ENCODE data around the gene SOX30.
"Not testable (repeated sequence)": the region's sequence is repeated elsewhere in the genome, so short reads cannot be mapped to it uniquely, and the experiment has no call there.

Gene SOX30

GRCh38 chr5:157652377-157652692, at the start of gene SOX30:
TSS of gene SOX30 (minus strand) at chr5:157652438. CDS start at chr5:157652078, 360 bp downstream.
- no peak for DNase-seq

DNA sequence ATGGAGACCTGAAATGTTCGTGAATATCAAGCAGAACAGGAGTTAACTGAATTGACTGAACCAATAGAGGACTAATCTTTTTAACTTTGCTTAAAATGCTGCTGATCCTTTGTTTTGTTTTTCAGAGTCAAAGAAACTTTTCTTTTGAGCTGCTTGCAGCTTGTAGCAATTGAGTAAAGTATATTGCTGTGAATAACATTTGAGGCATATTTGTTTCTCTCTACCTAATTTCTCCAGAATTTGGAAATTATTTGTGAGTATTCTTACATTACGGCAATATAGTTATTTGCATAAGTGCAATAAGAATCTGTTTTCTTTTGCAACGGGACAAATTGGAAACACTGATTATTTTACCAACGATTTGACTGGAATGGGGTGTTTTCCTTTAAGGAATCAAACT, 46.4 kb upstream of the SOX30 start:
- DNase-seq: not testable (repeated sequence)

DNA sequence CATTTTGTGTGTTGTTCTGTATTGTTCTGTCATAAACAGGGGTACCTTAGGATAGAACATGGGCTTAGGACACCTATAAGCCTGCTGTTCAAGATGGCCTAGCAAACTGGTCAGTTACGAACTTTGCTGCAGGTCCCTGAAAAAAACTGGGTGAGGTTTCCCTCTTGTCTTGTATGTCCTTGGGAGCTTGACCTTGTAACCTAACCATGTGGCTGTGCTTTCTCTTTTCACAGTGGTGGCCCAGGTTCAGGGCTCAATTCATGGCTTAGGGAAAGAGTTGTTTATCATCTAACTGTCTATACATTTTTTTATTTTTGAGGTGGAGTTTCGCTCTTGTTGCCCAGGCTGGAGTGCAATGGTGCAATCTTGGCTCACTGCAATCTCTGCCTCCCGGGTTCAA, 43.9 kb upstream of the SOX30 start:
- DNase-seq: not testable (repeated sequence)

DNA sequence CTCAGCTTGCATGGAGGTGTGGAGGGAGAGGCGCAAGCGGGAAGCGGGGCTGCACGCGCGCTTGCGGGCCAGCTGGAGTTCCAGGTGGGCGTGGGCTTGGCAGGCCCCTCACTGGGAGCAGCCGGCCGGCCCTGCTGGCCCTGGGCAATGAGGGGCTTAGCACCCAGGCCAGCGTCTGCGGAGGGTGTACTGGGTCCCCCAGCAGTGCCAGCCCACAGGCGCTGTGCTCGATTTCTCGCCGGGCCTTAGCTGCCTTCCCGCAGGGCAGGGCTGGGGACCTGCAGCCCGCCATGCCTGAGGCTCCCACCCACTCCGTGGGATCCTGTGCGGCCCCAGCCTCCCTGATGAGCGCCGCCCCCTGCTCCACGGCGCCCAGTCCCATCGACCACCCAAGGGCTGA, 41.6 kb upstream of the SOX30 start:
- not testable (repeated sequence) for DNase-seq

DNA sequence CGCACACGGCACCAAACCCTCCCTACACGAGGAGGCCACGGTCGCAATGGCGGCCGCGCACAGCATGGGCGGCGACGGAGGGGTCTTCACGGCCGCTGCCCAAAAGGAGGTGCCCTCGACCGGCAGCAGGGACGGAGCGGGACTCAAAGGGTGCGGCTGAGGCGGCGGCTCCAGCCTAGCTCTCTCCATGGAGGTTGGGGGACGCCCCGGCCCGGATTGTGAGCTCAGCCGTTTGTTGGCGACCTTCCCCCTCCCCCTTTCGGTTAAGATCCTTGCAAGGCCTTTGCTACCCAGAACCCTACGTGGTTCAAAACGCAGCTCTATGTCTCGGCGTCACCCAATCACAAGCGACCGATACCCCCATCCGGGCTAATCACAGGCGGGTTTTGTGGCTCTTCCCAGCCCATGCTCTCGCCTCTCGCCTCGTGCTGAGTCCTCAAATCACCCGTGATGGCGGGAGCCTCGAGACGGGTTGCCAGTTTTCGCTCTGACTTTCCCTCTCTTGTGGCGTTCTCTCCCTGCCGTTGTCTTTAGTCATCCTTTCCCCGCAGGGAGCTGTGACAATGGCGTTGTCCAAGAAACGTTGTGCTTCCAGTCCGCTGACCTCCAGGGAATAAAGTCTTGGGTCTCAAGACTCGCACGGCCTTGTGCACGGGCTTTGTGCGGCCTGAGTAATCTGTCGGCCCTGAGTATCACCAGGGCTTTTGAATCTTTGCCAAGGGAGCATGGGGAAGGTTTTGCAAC, 38.6 kb upstream of the SOX30 start:
- no peak for DNase-seq

DNA sequence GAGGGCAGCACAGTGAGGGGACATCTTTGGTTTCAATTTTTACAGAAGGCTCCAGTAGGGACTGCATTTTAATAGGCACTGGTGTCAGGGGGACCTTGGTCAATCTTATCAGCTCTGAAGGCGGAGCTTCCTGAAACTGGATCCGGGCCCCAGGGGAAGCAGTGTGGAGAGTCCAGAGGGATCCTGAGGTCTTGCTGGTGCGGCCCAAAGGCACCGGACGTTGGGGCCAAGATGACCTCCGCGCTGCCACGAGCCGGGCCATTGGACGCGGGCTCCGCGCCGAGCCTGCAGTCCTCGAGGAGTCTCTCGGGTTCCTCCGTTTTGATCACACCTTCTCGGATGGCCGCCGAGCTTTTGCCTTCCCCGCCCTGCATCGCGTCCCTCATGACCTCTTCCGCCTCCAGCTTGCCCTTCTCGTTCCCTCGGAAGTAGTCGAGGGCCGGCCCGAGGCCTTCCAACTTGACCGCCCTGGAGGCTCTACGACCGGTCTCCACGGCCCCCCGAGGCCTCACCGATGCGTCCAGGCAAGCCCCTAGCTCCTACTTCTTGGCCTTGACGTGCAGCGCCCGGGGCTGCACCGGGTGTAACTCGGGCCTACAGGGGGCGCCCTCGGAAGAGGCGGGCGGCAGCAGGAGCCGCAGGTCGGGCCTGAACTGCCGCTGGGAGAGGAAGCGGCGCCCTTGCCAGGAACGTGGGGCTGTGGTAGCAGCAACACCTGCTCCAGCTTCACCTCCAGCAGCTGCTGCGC, 37.9 kb upstream of the SOX30 start:
- DNase-seq: no peak

- DNase-seq: no peak
Observed at GRCh38 chr5:157687198-157687554, 34.9 kb upstream of the SOX30 start.

DNA sequence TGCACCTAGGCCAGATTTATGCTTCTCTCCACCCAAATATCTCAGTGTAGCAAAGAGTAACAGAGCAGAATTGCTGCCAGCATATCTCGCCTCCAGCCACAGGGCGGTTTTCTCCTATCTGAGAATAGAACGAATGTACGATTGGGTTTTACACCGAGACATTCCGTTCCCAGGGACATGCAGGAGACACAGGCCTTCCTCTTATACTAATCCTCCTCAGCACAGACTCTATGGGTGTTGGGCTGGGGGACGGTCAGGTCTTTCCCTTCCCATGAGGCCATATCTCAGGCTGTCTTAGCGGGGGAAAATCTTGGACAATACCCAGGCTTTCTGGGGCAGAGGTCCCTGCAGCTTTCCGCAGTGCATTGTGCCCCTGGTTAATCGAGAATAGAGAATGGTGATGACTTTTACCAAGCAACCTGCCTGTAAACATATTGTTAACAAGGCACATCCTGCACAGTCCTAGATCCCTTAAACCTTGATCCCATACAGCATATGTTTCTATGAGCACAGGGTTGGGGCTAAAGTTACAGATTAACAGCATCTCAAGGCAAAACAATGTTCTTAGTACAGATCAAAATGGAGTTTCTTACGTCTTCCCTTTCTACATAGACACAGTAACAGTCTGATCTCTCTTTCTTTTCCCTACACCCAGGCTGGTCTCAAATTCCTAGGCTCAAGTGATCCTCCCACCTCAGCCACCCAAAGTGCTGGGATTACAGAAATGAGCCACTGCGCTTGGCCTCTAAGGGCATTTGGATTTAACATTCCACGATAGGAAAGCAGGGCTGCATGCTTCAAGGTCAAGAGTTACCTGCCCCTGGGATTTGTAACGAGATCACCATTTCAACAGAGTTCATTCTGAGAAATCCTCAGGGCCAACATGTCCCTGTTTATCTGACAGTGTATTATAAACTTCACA, 34.3 kb upstream of the SOX30 start:
- not testable (repeated sequence) for DNase-seq

GRCh38 chr5:157682257-157682656, 30.0 kb upstream of the SOX30 start:
- no peak for DNase-seq

- no peak for DNase-seq
Observed at GRCh38 chr5:157681048-157681447, 28.8 kb upstream of the SOX30 start.

DNA sequence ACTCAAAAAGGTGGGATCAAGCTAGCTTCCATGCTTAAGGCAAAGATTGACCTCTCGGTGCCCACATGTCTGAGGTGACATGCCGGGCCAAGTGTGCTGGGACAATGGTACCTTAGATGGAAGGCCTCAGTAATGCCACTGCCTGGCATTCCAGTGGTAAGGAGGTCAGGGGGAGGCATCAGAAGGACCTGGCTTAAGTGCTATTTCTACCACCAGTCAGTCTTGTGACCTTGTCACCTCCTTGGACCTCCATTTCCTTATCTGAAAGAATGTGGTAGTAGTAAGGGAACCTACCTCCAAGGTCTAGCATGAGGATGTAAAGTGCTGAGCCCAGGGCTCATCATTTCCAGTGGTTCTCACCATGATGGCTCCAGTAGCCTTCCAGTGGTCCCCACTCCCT, 28.0 kb upstream of the SOX30 start:
- DNase-seq: no peak

GRCh38 chr5:157679801-157680200, 27.6 kb upstream of the SOX30 start:
- no peak for DNase-seq

GRCh38 chr5:157677931-157678330, 25.7 kb upstream of the SOX30 start:
- no peak for DNase-seq

DNA sequence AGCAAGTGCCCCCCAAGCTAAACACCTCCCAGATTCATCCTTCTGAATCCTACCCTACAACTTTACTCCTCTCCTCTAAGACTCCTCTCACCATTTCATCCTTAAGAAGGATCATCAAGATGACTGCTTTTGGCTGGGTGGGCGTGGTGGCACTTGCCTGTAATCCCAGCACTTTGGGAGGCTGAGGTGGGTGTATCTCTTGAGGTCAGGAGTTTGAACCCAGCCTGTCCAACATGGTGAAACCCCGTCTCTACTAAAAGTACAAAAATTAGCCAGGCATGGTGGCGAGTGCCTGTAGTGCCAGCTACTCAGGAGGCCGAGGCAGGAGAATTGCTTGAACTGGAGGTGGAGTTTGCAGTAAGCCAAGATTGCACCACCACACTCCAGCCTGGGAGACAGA, 22.1 kb upstream of the SOX30 start:
- not testable (repeated sequence) for DNase-seq

DNA sequence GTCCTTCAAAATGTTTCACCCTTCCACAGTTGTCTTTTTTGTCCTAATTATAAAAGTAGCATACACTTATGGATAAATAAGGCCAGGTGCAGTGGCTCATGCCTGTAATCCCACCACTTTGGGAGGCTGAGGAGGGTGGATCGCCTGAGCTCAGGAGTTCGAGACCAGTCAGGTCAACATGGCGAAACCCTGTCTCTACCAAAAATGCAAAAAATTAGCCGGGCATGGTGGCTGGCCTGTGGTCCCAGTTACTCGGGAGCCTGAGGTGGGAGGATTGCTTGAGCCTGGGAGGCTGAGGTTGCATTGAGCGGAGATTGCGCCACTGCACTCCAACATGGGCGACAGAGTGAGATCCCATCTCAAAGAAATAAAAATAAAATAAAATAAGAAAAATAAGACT, 20.7 kb upstream of the SOX30 start:
- DNase-seq: no peak

GRCh38 chr5:157671592-157672330, 19.5 kb upstream of the SOX30 start:
- DNase-seq: no peak

DNA sequence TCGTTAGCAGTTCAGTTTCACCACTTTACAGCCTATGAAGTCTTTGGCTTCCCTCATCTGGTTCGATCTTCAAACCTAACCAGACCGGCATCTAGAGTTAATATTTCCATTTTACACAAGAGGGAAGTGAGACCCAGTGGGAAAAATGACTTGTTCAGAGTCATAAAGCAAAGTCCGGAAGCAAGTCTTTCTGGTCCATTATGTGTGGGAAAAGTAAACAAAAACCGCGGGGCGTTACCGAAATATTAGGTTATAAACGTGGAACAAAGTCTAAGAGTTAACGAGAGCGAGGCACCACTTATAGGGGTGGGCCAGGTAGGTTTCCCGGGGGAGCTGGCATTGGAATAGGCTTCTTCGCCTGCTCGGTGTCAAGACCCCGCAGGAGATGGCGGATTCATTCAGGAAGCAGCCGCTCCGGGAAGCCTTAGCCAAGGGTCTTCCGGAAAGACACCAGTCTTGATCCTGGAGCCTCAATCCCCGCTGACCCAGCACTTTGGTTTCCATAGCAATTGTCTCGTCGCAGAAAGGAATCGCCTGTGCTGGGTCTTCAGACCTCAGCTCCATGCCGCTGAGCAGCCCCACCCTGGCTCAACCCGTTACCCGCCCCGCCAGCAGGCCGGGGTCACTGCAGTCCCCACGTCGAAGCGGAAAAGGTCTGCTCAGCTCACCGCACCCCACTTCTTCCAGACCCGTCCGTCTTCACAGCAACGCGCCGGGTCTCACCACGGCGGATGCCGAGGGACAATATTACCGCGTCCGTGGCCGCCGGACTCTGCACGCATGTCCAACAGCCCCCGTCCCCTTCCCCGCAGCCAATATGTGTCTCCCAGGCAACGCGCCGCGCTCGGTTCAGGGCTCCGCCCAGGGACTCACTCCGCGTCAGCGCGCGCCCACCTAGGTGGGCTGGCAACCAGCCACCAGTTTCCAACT, 18.7 kb upstream of the SOX30 start, which contains the start of gene C5orf52:
Gene C5orf52 (plus strand): TSS at position 872 of the 930 bp plus-strand sequence. CDS start 82 bp downstream, outside the sequence.
- no peak for DNase-seq

DNA sequence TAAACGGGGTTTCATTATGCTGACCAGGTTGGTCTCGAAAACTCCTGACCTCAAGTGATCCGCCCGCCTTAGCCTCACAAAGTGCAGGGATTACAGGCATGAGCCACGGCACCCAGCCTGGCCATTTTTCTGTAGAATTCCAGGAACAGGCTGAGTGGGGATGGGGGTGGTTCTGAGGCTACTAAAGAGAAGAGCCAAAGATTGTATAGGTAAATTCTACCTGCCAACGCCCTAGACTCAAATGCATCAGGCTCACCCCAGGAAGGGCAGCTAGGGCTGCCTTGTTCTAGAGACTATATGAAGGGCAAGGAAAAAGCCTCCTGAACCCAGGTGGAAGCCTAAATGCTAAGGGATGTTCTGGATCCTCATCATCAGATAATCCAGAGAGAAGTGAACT, 17.5 kb upstream of the SOX30 start:
- no peak for DNase-seq

GRCh38 chr5:157668356-157668755, 16.1 kb upstream of the SOX30 start:
- no peak for DNase-seq

DNA sequence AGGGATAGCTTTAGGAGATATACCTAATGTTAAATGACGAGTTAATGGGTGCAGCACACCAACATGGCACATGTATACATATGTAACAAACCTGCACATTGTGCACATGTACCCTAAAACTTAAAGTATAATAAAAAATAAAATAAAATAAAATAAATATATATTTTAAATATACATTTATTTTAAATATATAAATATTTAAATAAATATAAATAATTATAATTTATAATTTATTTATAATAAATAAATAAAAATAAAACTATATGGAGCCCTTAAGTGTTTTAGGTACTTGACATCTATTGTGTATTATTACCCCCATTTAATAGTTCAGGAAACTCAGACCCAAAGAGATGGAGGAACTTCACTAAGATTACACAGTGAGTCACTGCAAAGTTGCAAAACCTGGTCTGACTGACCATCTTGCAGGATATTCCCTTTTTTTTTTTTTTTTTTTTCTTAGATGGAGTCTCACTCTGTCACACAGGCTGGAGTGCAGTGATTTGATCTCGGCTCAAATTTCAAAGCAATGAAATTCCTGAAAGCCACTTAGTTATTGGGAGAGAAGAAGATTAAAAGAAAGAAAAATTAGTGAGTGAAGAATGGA, 13.3 kb upstream of the SOX30 start:
- no peak for DNase-seq

Measured in NCI-H2081 treated with DMSO at 0.1 percent for 48 hours (cell line).